Measurements from ENCODE around the gene ZBTB1.

DNA sequence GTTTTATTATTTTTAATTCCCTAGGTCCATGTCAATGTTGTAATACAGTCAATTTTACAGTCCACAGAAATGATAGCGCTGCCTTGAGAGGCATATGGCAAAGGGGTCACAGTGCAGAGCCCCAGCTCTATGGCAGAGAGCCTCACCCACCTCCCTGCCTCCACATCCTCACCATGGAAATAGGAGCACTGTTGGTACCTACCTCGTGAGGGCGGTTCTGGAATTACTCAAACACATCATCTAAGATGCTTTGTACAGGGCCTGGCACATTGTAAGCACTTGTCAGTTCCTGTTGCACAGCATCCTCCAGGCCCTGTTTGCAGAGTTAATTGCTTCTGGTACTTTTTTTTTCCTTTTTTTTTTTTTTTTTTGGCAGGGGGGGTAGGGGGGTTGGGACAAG, 43.3 kb upstream of the ZBTB1 start:
- TF ChIP-seq EP300 (IDR thresholded peaks at IDR 0.05), result no peak
- no peak for TF ChIP-seq POLR2A (IDR thresholded peaks at IDR 0.05)
- TF ChIP-seq CTCF (IDR thresholded peaks at IDR 0.05), result no peak

All from upper lobe of left lung (tissue), 4 donors.